ENCODE results near the gene KCNAB2. TPM values are rescaled to one million over a fixed set of nuclear protein-coding genes. Genes with fewer than 3 reads are reported as not detected.

Gene KCNAB2
- total and polyA plus RNA-seq, 4 donors, result 1.8 to 5.9 (median 4.5) TPM

DNA sequence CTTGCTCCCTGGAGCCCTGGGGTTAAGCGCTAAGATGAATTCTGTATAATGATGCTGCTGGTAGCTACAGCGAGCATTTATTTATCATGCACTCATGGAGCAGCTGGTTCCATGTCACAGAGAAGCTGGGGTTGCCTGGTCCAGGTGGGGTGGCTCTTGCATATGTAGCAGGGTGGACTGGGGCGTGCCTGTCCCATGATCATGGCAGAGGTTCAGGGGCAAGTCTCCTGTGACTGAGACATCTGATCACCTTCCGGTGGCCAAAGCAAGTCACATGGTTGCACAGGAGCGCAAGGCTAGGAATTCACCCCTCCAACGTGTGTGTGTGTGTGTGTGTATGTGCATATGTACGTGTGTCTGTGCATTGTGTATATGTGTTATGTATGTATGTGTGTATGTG, 15.6 kb upstream of the KCNAB2 start:
- 84% methylated on average over 7 of the region's 7 CpGs for WGBS
- Histone ChIP-seq H3K36me3 (ENCODE audit: control insufficient read depth in 4 of 4, insufficient read depth in 3 of 4, low read depth in 1 of 4, low read length in 3 of 4) (no peaks in the 10 kb centered on the region), H3K9ac (ENCODE audit: low read depth in 1 of 2, low read length in 2 of 2) (no peak overlapping the region), H3K9me3 (ENCODE audit: control insufficient read depth in 4 of 4, low read length in 3 of 4) (no peaks in the 10 kb centered on the region), H3K4me1 (ENCODE audit: control insufficient read depth in 4 of 4, insufficient read depth in 4 of 4, low read length in 3 of 4) (no peaks in the 10 kb centered on the region), H3K27me3 (ENCODE audit: control insufficient read depth in 4 of 4, insufficient read depth in 4 of 4, low read length in 3 of 4) (no peaks in the 10 kb centered on the region), H3K4me3 (ENCODE audit: low read depth in 1 of 3, low read length in 3 of 3) (no peak overlapping the region), H3K27ac (ENCODE audit: low read depth in 1 of 2, low read length in 2 of 2) (no peak overlapping the region)
- no peak for DNase-seq (ENCODE audit: low spot score)
- TF ChIP-seq FOXA2 (IDR thresholded peaks at IDR 0.05) (no peak), RXRA (IDR thresholded peaks at IDR 0.05) (no peak), FOXA1 (IDR thresholded peaks at IDR 0.05) (no peak), SP1 (IDR thresholded peaks at IDR 0.05) (no peak), TAF1 (conservative IDR thresholded peaks at IDR 0.05) (no peak), HNF4A (conservative IDR thresholded peaks at IDR 0.05) (no peak), RAD21 (IDR thresholded peaks at IDR 0.05) (no peak), YY1 (IDR thresholded peaks at IDR 0.05) (no peak), NR2F2 (IDR thresholded peaks at IDR 0.05) (no peak), JUND (IDR thresholded peaks at IDR 0.05) (no peak)
- TF ChIP-seq, protein P1, sequence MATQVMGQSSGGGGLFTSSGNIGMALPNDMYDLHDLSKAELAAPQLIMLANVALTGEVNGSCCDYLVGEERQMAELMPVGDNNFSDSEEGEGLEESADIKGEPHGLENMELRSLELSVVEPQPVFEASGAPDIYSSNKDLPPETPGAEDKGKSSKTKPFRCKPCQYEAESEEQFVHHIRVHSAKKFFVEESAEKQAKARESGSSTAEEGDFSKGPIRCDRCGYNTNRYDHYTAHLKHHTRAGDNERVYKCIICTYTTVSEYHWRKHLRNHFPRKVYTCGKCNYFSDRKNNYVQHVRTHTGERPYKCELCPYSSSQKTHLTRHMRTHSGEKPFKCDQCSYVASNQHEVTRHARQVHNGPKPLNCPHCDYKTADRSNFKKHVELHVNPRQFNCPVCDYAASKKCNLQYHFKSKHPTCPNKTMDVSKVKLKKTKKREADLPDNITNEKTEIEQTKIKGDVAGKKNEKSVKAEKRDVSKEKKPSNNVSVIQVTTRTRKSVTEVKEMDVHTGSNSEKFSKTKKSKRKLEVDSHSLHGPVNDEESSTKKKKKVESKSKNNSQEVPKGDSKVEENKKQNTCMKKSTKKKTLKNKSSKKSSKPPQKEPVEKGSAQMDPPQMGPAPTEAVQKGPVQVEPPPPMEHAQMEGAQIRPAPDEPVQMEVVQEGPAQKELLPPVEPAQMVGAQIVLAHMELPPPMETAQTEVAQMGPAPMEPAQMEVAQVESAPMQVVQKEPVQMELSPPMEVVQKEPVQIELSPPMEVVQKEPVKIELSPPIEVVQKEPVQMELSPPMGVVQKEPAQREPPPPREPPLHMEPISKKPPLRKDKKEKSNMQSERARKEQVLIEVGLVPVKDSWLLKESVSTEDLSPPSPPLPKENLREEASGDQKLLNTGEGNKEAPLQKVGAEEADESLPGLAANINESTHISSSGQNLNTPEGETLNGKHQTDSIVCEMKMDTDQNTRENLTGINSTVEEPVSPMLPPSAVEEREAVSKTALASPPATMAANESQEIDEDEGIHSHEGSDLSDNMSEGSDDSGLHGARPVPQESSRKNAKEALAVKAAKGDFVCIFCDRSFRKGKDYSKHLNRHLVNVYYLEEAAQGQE (IDR thresholded peaks at IDR 0.05), result no peak
- TF ChIP-seq, protein P2, sequence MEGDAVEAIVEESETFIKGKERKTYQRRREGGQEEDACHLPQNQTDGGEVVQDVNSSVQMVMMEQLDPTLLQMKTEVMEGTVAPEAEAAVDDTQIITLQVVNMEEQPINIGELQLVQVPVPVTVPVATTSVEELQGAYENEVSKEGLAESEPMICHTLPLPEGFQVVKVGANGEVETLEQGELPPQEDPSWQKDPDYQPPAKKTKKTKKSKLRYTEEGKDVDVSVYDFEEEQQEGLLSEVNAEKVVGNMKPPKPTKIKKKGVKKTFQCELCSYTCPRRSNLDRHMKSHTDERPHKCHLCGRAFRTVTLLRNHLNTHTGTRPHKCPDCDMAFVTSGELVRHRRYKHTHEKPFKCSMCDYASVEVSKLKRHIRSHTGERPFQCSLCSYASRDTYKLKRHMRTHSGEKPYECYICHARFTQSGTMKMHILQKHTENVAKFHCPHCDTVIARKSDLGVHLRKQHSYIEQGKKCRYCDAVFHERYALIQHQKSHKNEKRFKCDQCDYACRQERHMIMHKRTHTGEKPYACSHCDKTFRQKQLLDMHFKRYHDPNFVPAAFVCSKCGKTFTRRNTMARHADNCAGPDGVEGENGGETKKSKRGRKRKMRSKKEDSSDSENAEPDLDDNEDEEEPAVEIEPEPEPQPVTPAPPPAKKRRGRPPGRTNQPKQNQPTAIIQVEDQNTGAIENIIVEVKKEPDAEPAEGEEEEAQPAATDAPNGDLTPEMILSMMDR (IDR thresholded peaks at IDR 0.05; ENCODE audit: low read depth, low read length, missing input control), result no peak
- TF ChIP-seq, protein P3, sequence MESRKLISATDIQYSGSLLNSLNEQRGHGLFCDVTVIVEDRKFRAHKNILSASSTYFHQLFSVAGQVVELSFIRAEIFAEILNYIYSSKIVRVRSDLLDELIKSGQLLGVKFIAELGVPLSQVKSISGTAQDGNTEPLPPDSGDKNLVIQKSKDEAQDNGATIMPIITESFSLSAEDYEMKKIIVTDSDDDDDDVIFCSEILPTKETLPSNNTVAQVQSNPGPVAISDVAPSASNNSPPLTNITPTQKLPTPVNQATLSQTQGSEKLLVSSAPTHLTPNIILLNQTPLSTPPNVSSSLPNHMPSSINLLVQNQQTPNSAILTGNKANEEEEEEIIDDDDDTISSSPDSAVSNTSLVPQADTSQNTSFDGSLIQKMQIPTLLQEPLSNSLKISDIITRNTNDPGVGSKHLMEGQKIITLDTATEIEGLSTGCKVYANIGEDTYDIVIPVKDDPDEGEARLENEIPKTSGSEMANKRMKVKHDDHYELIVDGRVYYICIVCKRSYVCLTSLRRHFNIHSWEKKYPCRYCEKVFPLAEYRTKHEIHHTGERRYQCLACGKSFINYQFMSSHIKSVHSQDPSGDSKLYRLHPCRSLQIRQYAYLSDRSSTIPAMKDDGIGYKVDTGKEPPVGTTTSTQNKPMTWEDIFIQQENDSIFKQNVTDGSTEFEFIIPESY (IDR thresholded peaks at IDR 0.05), result no peak

DNA sequence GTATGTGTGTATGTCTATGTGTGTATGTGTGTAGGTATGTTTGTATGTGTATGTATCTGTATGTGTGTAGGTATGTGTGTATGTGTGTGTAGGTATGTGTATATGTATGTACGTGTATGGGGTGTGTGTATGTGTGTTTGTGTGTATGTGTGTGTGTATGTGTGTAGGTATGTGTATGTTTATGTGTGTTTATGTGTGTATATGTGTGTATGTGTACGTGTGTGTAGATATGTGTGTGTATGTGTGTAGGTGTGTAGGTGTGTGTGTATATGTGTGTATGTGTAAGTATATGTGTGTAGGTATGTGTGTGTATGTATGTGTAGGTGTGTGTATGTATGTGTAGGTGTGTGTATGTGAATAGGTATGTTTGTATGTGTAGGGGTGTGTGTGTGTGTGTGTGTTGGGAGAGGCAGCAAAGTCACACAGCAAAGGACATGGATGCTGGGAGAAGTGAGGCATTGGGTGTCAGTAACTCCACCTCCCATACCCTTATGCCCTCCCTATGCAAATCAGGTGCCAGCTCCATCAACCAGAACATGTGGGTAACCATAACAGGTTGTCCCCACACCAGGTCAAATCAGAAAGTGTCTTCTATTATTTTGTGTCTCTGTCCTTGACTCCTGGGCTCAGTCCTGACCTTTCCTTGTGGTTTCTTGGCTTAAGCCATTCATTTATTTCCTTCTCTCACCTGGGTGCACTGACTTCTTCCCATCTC, 15.0 kb upstream of the KCNAB2 start:
- Histone ChIP-seq H3K4me3 (ENCODE audit: low read depth in 1 of 3, low read length in 3 of 3) (no peak overlapping the region), H3K4me1 (ENCODE audit: control insufficient read depth in 4 of 4, insufficient read depth in 4 of 4, low read length in 3 of 4) (no peaks in the 10 kb centered on the region), H3K36me3 (ENCODE audit: control insufficient read depth in 4 of 4, insufficient read depth in 3 of 4, low read depth in 1 of 4, low read length in 3 of 4) (no peaks in the 10 kb centered on the region), H3K9me3 (ENCODE audit: control insufficient read depth in 4 of 4, low read length in 3 of 4) (no peaks in the 10 kb centered on the region), H3K27me3 (ENCODE audit: control insufficient read depth in 4 of 4, insufficient read depth in 4 of 4, low read length in 3 of 4) (no peaks in the 10 kb centered on the region), H3K9ac (ENCODE audit: low read depth in 1 of 2, low read length in 2 of 2) (no peak overlapping the region), H3K27ac (ENCODE audit: low read depth in 1 of 2, low read length in 2 of 2) (no peak overlapping the region)
- no peak for DNase-seq (ENCODE audit: low spot score)
- 78% methylated on average over 2 of the region's 2 CpGs for WGBS
- TF ChIP-seq SP1 (IDR thresholded peaks at IDR 0.05) (no peak), HNF4G (IDR thresholded peaks at IDR 0.05) (no peak), RXRA (IDR thresholded peaks at IDR 0.05) (no peak), FOXA1 (IDR thresholded peaks at IDR 0.05) (no peak), NR2F2 (IDR thresholded peaks at IDR 0.05) (no peak), RAD21 (IDR thresholded peaks at IDR 0.05) (no peak), YY1 (IDR thresholded peaks at IDR 0.05) (no peak), GABPA (IDR thresholded peaks at IDR 0.05 in 1 of 2, conservative IDR thresholded peaks at IDR 0.05 in 1 of 2) (no peak), TAF1 (conservative IDR thresholded peaks at IDR 0.05) (no peak), JUND (IDR thresholded peaks at IDR 0.05) (no peak)
- TF ChIP-seq, protein P4, sequence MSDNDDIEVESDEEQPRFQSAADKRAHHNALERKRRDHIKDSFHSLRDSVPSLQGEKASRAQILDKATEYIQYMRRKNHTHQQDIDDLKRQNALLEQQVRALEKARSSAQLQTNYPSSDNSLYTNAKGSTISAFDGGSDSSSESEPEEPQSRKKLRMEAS (IDR thresholded peaks at IDR 0.05), result no peak
- TF ChIP-seq, protein P5, sequence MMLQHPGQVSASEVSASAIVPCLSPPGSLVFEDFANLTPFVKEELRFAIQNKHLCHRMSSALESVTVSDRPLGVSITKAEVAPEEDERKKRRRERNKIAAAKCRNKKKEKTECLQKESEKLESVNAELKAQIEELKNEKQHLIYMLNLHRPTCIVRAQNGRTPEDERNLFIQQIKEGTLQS (IDR thresholded peaks at IDR 0.05), result no peak
- TF ChIP-seq, protein P3 (IDR thresholded peaks at IDR 0.05), result no peak

Data from liver (tissue), 9 donors.